Effector memory CD8-positive, alpha-beta T cell (primary cell): ENCODE measurements around the gene SHB.

Experiments
- ATAC-seq: fragments of 150-1000 bp; cut with Tn5 transposase; replicated peaks from 2 replicates; pipeline ENCODE4 v1.10.0; 2021; ENCODE audit warnings: mild to moderate bottlenecking, moderate library complexity
- DNase-seq, 3 experiments: peaks; one replicate each; pipeline ENCODE4 v3.0.0; 2021
- H3K27ac Mint-ChIP-seq, 2 donors: one replicate each; pipeline ENCODE4 v1.8.0; 2022; ENCODE audit warnings: mild to moderate bottlenecking in 2 of 2, mixed read lengths in 2 of 2, moderate library complexity in 2 of 2
- H3K27me3 Mint-ChIP-seq, 2 donors: one replicate each; pipeline ENCODE4 v1.8.0; 2022; ENCODE audit warnings: mixed read lengths in 2 of 2
- H3K36me3 Mint-ChIP-seq: one replicate; pipeline ENCODE4 v1.8.0; 2022; ENCODE audit warnings: mild to moderate bottlenecking, moderate library complexity, mixed read lengths; ENCODE audit not compliant: insufficient read depth
- H3K4me1 Mint-ChIP-seq, 2 donors: one replicate each; pipeline ENCODE4 v1.8.0; 2022; ENCODE audit warnings: low read depth in 2 of 2, mixed read lengths in 2 of 2
- H3K4me3 Mint-ChIP-seq, 2 donors: one replicate each; pipeline ENCODE4 v1.8.0; 2022; ENCODE audit warnings: mild to moderate bottlenecking in 2 of 2, mixed read lengths in 2 of 2, moderate library complexity in 2 of 2
- H3K9me3 Mint-ChIP-seq, 2 donors: one replicate each; pipeline ENCODE4 v1.8.0; 2022; ENCODE audit warnings: mixed read lengths in 2 of 2

Gene SHB

GRCh38 chr9:38082446-38083287, 13.6 kb upstream of the SHB start:
- no peaks in the 10 kb centered on the region for H3K36me3 Mint-ChIP-seq
- ATAC-seq: no peak
- H3K27ac Mint-ChIP-seq: no peak overlapping the region
- H3K4me3 Mint-ChIP-seq: no peak overlapping the region
- no peaks in the 10 kb centered on the region for H3K9me3 Mint-ChIP-seq
- peaks cover 33 to 41% of the 10 kb centered on the region in 2 donors for H3K27me3 Mint-ChIP-seq
- no peak for DNase-seq
- no peaks in the 10 kb centered on the region for H3K4me1 Mint-ChIP-seq

- Mint-ChIP-seq H3K9me3 (no peaks in the 10 kb centered on the region), H3K27me3 (peaks cover 42 to 50% of the 10 kb centered on the region in 2 donors), H3K4me3 (no peak overlapping the region), H3K4me1 (no peaks in the 10 kb centered on the region), H3K27ac (no peak overlapping the region), H3K36me3 (no peaks in the 10 kb centered on the region)
- DNase-seq: no peak
- ATAC-seq: no peak
Measured at GRCh38 chr9:38081356-38082108, 12.5 kb upstream of the SHB start.

- peaks cover 40 to 41% of the 10 kb centered on the region in 2 donors for H3K27me3 Mint-ChIP-seq
- no peaks in the 10 kb centered on the region for H3K4me1 Mint-ChIP-seq
- H3K9me3 Mint-ChIP-seq: peaks cover 0 to 1% of the 10 kb centered on the region in 2 donors
Measured at GRCh38 chr9:38079461-38080031, 10.5 kb upstream of the SHB start.

GRCh38 chr9:38075272-38075671, 6.2 kb upstream of the SHB start:
- H3K27me3 Mint-ChIP-seq: peaks cover 28 to 32% of the 10 kb centered on the region in 2 donors
- H3K4me1 Mint-ChIP-seq: peaks cover 3 to 8% of the 10 kb centered on the region in 2 donors
- DNase-seq (no peak), ATAC-seq (no peak)
- H3K9me3 Mint-ChIP-seq: peaks cover 0 to 1% of the 10 kb centered on the region in 2 donors
- no peak overlapping the region for H3K4me3 Mint-ChIP-seq
- H3K36me3 Mint-ChIP-seq: peaks cover 4% of the 10 kb centered on the region
- no peak overlapping the region for H3K27ac Mint-ChIP-seq

More at GRCh38 chr9:38079461-38080031, 10.5 kb upstream of the SHB start:
- no peaks in the 10 kb centered on the region for H3K36me3 Mint-ChIP-seq
- H3K4me3 Mint-ChIP-seq: no peak overlapping the region
- DNase-seq (no peak), ATAC-seq (no peak)
- no peak overlapping the region for H3K27ac Mint-ChIP-seq

GRCh38 chr9:38074441-38074961, 5.5 kb upstream of the SHB start:
- DNase-seq: no peak
- Mint-ChIP-seq H3K9me3 (peaks cover 0 to 1% of the 10 kb centered on the region in 2 donors), H3K4me3 (no peak overlapping the region), H3K36me3 (peaks cover 4% of the 10 kb centered on the region), H3K4me1 (peaks cover 5 to 11% of the 10 kb centered on the region in 2 donors), H3K27me3 (peaks cover 21 to 24% of the 10 kb centered on the region in 2 donors), H3K27ac (no peak overlapping the region)
- ATAC-seq: no peak

GRCh38 chr9:38073882-38074281, 4.9 kb upstream of the SHB start:
- Mint-ChIP-seq H3K4me3 (no peak overlapping the region), H3K9me3 (peaks cover 0 to 1% of the 10 kb centered on the region in 2 donors), H3K27ac (no peak overlapping the region), H3K27me3 (peaks cover 15 to 18% of the 10 kb centered on the region in 2 donors), H3K36me3 (peaks cover 4% of the 10 kb centered on the region), H3K4me1 (peaks cover 5 to 11% of the 10 kb centered on the region in 2 donors)
- no peak for ATAC-seq
- no peak for DNase-seq

GRCh38 chr9:38071470-38072134, 2.6 kb upstream of the SHB start:
- no peak for ATAC-seq
- H3K27me3 Mint-ChIP-seq: peaks cover 14 to 17% of the 10 kb centered on the region in 2 donors
- H3K36me3 Mint-ChIP-seq: peaks cover 8% of the 10 kb centered on the region
- peaks cover 0 to 1% of the 10 kb centered on the region in 2 donors for H3K9me3 Mint-ChIP-seq
- H3K4me3 Mint-ChIP-seq: peak overlapping the region in 1 of 2 donors; percentile 24
- DNase-seq: no peak
- peaks cover 8 to 21% of the 10 kb centered on the region in 2 donors for H3K4me1 Mint-ChIP-seq
- H3K27ac Mint-ChIP-seq: peak overlapping the region; percentile 4 to 64

GRCh38 chr9:38067859-38068681, 957 bp downstream of the SHB start:
- DNase-seq (peak in 1 of 3 experiments; percentile 10), ATAC-seq (no peak)
- peaks cover 13 to 25% of the 10 kb centered on the region in 2 donors for H3K4me1 Mint-ChIP-seq
- H3K27me3 Mint-ChIP-seq: peaks cover 20 to 32% of the 10 kb centered on the region in 2 donors
- H3K36me3 Mint-ChIP-seq: peaks cover 8% of the 10 kb centered on the region
- peak overlapping the region; percentile 85 to 90 for H3K4me3 Mint-ChIP-seq
- no peaks in the 10 kb centered on the region for H3K9me3 Mint-ChIP-seq
- no peak overlapping the region for H3K27ac Mint-ChIP-seq

- no peak for DNase-seq
- peaks cover 8% of the 10 kb centered on the region for H3K36me3 Mint-ChIP-seq
- no peak for ATAC-seq
- peaks cover 13 to 25% of the 10 kb centered on the region in 2 donors for H3K4me1 Mint-ChIP-seq
- peak overlapping the region; percentile 85 to 90 for H3K4me3 Mint-ChIP-seq
- peaks cover 20 to 32% of the 10 kb centered on the region in 2 donors for H3K27me3 Mint-ChIP-seq
- no peak overlapping the region for H3K27ac Mint-ChIP-seq
- H3K9me3 Mint-ChIP-seq: no peaks in the 10 kb centered on the region
Measured at GRCh38 chr9:38066914-38067858, 1.8 kb downstream of the SHB start.

- Mint-ChIP-seq H3K4me3 (peak overlapping the region; percentile 85 to 90), H3K36me3 (peaks cover 8% of the 10 kb centered on the region), H3K27ac (no peak overlapping the region), H3K4me1 (peaks cover 13 to 25% of the 10 kb centered on the region in 2 donors), H3K27me3 (peaks cover 20 to 32% of the 10 kb centered on the region in 2 donors), H3K9me3 (no peaks in the 10 kb centered on the region)
- no peak for DNase-seq
- ATAC-seq: no peak
Measured at GRCh38 chr9:38066197-38066913, 2.7 kb downstream of the SHB start.
